ENCODE measurements around the gene TBC1D9B. TPM values are rescaled to one million over a fixed set of nuclear protein-coding genes. Genes with fewer than 3 reads are reported as not detected.
"Not testable (repeated sequence)": the region's sequence is repeated elsewhere in the genome, so short reads cannot be mapped to it uniquely, and the experiment has no call there.

Gene TBC1D9B
- total and polyA plus RNA-seq, 9 of the 15 experiments (the other 6 are each of a cell fraction or from before 2014, with no cell fraction given), result 2.9 to 59.1 (median 33.5) TPM

DNA sequence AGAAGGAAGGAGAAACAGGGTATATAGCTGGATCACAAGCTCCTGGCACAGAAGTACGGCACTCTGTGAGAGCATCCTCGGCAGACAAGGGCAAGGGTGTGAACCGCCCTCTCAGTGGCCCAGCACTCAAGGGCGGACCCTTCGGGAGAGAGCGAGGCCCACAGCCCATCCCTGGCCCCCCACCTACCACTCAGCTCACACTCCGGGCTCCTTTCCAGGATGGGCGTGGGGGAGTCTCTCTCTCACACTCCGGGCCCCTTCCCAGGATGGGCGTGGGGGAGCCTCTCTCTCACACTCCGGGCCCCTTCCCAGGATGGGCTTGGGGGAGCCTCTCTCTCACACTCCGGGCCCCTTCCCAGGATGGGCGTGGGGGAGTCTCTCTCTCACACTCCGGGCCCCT lies 36.2 kb downstream of the TBC1D9B start:
- H3K9me3 ChIP-seq (replicated peaks; ENCODE audit: control insufficient read depth, insufficient read depth, low read depth, low read length); H3K4me2 ChIP-seq (ENCODE audit: insufficient read depth, low read length); BruUV-seq (replicated peaks); H3K9ac ChIP-seq (ENCODE audit: insufficient read depth in 1 of 2, low read depth in 2 of 2, low read length in 2 of 2); H3K4me3 ChIP-seq; FAIRE-seq; H2AFZ ChIP-seq (ENCODE audit: low read depth, low read length); H3K79me2 ChIP-seq (ENCODE audit: control insufficient read depth, insufficient read depth, low read length); H3K27me3 ChIP-seq (ENCODE audit: control insufficient read depth in 2 of 2, insufficient read depth in 2 of 2, low read length in 2 of 2); H3K27ac ChIP-seq (ENCODE audit: extremely low read depth, low read depth, low read length); ATAC-seq; H3K9me1 ChIP-seq (ENCODE audit: control insufficient read depth, insufficient read depth, low read length); CTCF ChIA-PET (ENCODE audit: low intra/inter-chr PET ratio); intact Hi-C loops (cut with micrococcal nuclease); in situ Hi-C loops (cut with MboI); DNase-seq (ENCODE audit: extremely low read depth in 1 of 4, low spot score in 3 of 4); H4K20me1 ChIP-seq (replicated peaks; ENCODE audit: control insufficient read depth, insufficient read depth, low read length): not testable (repeated sequence)
- peaks cover 0 to 22% of the 10 kb centered on the region in 2 experiments; a peak in 3 of 5 replicates for H3K4me1 ChIP-seq (replicated peaks in 1 of 2; ENCODE audit: control insufficient read depth in 2 of 2, insufficient read depth in 2 of 2, low read length in 2 of 2)
- 100% methylated on average over 4 of the region's 14 CpGs for WGBS (ENCODE audit: insufficient coverage, low coverage, missing lambda C conversion rate)
- POLR2A ChIA-PET, result interaction anchor here (0.6 kb wide), 1 partner anchor 336 kb away, joined by 3 read pairs; no protein-coding TSS in a partner anchor
- H3K36me3 ChIP-seq (ENCODE audit: control insufficient read depth, insufficient read depth, low read length), result peaks cover 79% of the 10 kb centered on the region; the same call in 2 of the 3 replicates
- TF ChIP-seq POLR2G (IDR thresholded peaks at IDR 0.05; ENCODE audit: low read depth, low read length), result peak; percentile 35; the same call in 1 of the 2 replicates

- Histone ChIP-seq H3K27me3 (ENCODE audit: control insufficient read depth in 2 of 2, insufficient read depth in 2 of 2, low read length in 2 of 2) (no peaks in the 10 kb centered on the region), H3K9me1 (ENCODE audit: control insufficient read depth, insufficient read depth, low read length) (peaks cover 2% of the 10 kb centered on the region), H3K79me2 (ENCODE audit: control insufficient read depth, insufficient read depth, low read length) (no peaks in the 10 kb centered on the region), H3K36me3 (ENCODE audit: control insufficient read depth, insufficient read depth, low read length) (peaks cover 78% of the 10 kb centered on the region; the same call in 2 of the 3 replicates), H3K27ac (ENCODE audit: extremely low read depth, low read depth, low read length) (no peak overlapping the region), H3K9me3 (replicated peaks; ENCODE audit: control insufficient read depth, insufficient read depth, low read depth, low read length) (no peaks in the 10 kb centered on the region), H3K4me2 (ENCODE audit: insufficient read depth, low read length) (no peak overlapping the region), H3K4me1 (replicated peaks in 1 of 2; ENCODE audit: control insufficient read depth in 2 of 2, insufficient read depth in 2 of 2, low read length in 2 of 2) (peaks cover 0 to 26% of the 10 kb centered on the region in 2 experiments; a peak in 3 of 5 replicates), H2AFZ (ENCODE audit: low read depth, low read length) (no peak overlapping the region), H3K4me3 (no peak overlapping the region), H4K20me1 (replicated peaks; ENCODE audit: control insufficient read depth, insufficient read depth, low read length) (no peaks in the 10 kb centered on the region), H3K9ac (ENCODE audit: insufficient read depth in 1 of 2, low read depth in 2 of 2, low read length in 2 of 2) (peak overlapping the region in 1 of 2 experiments; percentile 83; a peak in 2 of 4 replicates)
- intact Hi-C loops (cut with micrococcal nuclease), result no loop called here
- ATAC-seq (no peak), FAIRE-seq (no peak), DNase-seq (ENCODE audit: extremely low read depth in 1 of 4, low spot score in 3 of 4) (no peak)
- POLR2A ChIA-PET, result interaction anchor here (0.6 to 1.3 kb wide), 3 partner anchors 10 to 336 kb away, joined by 3 to 4 read pairs (median 3); no protein-coding TSS in a partner anchor
- WGBS (ENCODE audit: insufficient coverage, low coverage, missing lambda C conversion rate), result 81% methylated on average over 3 of the region's 3 CpGs
- TF ChIP-seq POLR3G (IDR thresholded peaks at IDR 0.05; ENCODE audit: extremely low read depth, insufficient read length, insufficient replicate concordance) (no peak), POLR3A (IDR thresholded peaks at IDR 0.05; ENCODE audit: borderline replicate concordance, extremely low read depth, insufficient read depth, insufficient read length) (no peak), ZNF239 (CRISPR knock-in tag; IDR thresholded peaks at IDR 0.05) (no peak), KLF10 (CRISPR knock-in tag; IDR thresholded peaks at IDR 0.05) (no peak), ZNF561 (CRISPR knock-in tag; conservative IDR thresholded peaks at IDR 0.05) (no peak), SMAD1 (IDR thresholded peaks at IDR 0.05; ENCODE audit: low read depth, low read length, partially characterized antibody) (no peak), ZNF253 (CRISPR knock-in tag; conservative IDR thresholded peaks at IDR 0.05) (no peak), SETDB1 (IDR thresholded peaks at IDR 0.05; ENCODE audit: low read length) (no peak), MED1 (CRISPR knock-in tag; IDR thresholded peaks at IDR 0.05; ENCODE audit: borderline replicate concordance) (no peak), FOXK1 (CRISPR knock-in tag; IDR thresholded peaks at IDR 0.05; ENCODE audit: borderline replicate concordance) (no peak), COPS2 (conservative IDR thresholded peaks at IDR 0.05) (no peak), EGR1 (conservative IDR thresholded peaks at IDR 0.05) (no peak), ARNT (IDR thresholded peaks at IDR 0.05) (no peak)
- TF ChIP-seq, protein P1, sequence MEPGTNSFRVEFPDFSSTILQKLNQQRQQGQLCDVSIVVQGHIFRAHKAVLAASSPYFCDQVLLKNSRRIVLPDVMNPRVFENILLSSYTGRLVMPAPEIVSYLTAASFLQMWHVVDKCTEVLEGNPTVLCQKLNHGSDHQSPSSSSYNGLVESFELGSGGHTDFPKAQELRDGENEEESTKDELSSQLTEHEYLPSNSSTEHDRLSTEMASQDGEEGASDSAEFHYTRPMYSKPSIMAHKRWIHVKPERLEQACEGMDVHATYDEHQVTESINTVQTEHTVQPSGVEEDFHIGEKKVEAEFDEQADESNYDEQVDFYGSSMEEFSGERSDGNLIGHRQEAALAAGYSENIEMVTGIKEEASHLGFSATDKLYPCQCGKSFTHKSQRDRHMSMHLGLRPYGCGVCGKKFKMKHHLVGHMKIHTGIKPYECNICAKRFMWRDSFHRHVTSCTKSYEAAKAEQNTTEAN (CRISPR knock-in tag; IDR thresholded peaks at IDR 0.05), result no peak
- in situ Hi-C loops (cut with MboI), result no loop called here
- CTCF ChIA-PET (ENCODE audit: low intra/inter-chr PET ratio), result interaction anchor here (0.6 kb wide), 1 partner anchor 43 kb away, joined by 3 read pairs; no protein-coding TSS in a partner anchor
- BruUV-seq (replicated peaks), result no TSS peak
Measured at GRCh38 chr5:179870952-179871351, 36.7 kb downstream of the TBC1D9B start.

Data from K562 (cell line).